Osteocyte (in vitro differentiated cells): Measurements from ENCODE around the gene GPR152. TPM values are rescaled to one million over a fixed set of nuclear protein-coding genes. Genes with fewer than 3 reads are reported as not detected.
"Not testable (repeated sequence)": the region's sequence is repeated elsewhere in the genome, so short reads cannot be mapped to it uniquely, and the experiment has no call there.

Source experiments
- DNase-seq: peaks from one replicate; pipeline ENCODE4 v3.0.0; 2021; ENCODE audit warnings: mixed read lengths; ENCODE audit not compliant: unreplicated experiment; ENCODE audit errors: extremely low spot score
- H3K27ac Mint-ChIP-seq: one replicate; pipeline ENCODE4 v1.8.0; 2021; ENCODE audit warnings: mild to moderate bottlenecking, mixed read lengths; ENCODE audit not compliant: unreplicated experiment
- H3K27me3 Mint-ChIP-seq: one replicate; pipeline ENCODE4 v1.8.0; 2021; ENCODE audit warnings: mixed read lengths; ENCODE audit not compliant: unreplicated experiment
- H3K36me3 Mint-ChIP-seq: one replicate; pipeline ENCODE4 v1.8.0; 2021; ENCODE audit warnings: mixed read lengths; ENCODE audit not compliant: unreplicated experiment
- H3K4me1 Mint-ChIP-seq: one replicate; pipeline ENCODE4 v1.8.0; 2021; ENCODE audit warnings: mixed read lengths; ENCODE audit not compliant: unreplicated experiment
- H3K4me3 Mint-ChIP-seq: one replicate; pipeline ENCODE4 v1.8.0; 2021; ENCODE audit warnings: mild to moderate bottlenecking, moderate library complexity, mixed read lengths; ENCODE audit not compliant: unreplicated experiment
- H3K9me3 Mint-ChIP-seq: one replicate; pipeline ENCODE4 v1.8.0; 2021; ENCODE audit warnings: mixed read lengths; ENCODE audit not compliant: unreplicated experiment
- CTCF ChIP-seq: fragments of 200-600 bp; sonication (generic); IDR thresholded peaks from 2 replicates; pipeline ENCODE4 v1.5.0; 2021; ENCODE audit warnings: antibody characterized with exemption, mild to moderate bottlenecking, moderate library complexity
- total RNA-seq: library from RNA; stranded (reverse); gene quantifications from 2 replicates; pipeline ENCODE4 v1.2.1, GENCODE V29; 2021

Gene GPR152
- total RNA-seq, 1 donor from 2014 or later = not detected

- H3K36me3 Mint-ChIP-seq = no peaks in the 10 kb centered on the region
- peaks cover under 1% of the 10 kb centered on the region for H3K27me3 Mint-ChIP-seq
- no peak for DNase-seq
- H3K9me3 Mint-ChIP-seq = no peaks in the 10 kb centered on the region
- H3K27ac Mint-ChIP-seq = peak overlapping the region; percentile 99
- TF ChIP-seq CTCF = no peak
- peak overlapping the region; percentile 90 for H3K4me3 Mint-ChIP-seq
- H3K4me1 Mint-ChIP-seq = peaks cover 35% of the 10 kb centered on the region
These were observed 29.8 kb upstream of the GPR152 start for GRCh38 chr11:67482275-67482826.

GRCh38 chr11:67477344-67478050 is 25.0 kb upstream of the GPR152 start:
- H3K4me1 Mint-ChIP-seq, H3K9me3 Mint-ChIP-seq, DNase-seq, H3K36me3 Mint-ChIP-seq, H3K27ac Mint-ChIP-seq, H3K27me3 Mint-ChIP-seq, H3K4me3 Mint-ChIP-seq: not testable (repeated sequence)

- not testable (repeated sequence) for H3K36me3 Mint-ChIP-seq
These were observed 24.2 kb upstream of the GPR152 start for GRCh38 chr11:67476692-67477091.

GRCh38 chr11:67472882-67473281 is 20.4 kb upstream of the GPR152 start:
- Mint-ChIP-seq H3K27me3 (peaks cover 2% of the 10 kb centered on the region), H3K9me3 (no peaks in the 10 kb centered on the region), H3K36me3 (no peaks in the 10 kb centered on the region), H3K4me1 (peaks cover 13% of the 10 kb centered on the region), H3K4me3 (no peak overlapping the region), H3K27ac (no peak overlapping the region)
- TF ChIP-seq CTCF = no peak
- no peak for DNase-seq

More at GRCh38 chr11:67476692-67477091, 24.2 kb upstream of the GPR152 start:
- H3K4me3 Mint-ChIP-seq, H3K27ac Mint-ChIP-seq, DNase-seq, H3K27me3 Mint-ChIP-seq, H3K9me3 Mint-ChIP-seq, H3K4me1 Mint-ChIP-seq: not testable (repeated sequence)

- Mint-ChIP-seq H3K9me3 (no peaks in the 10 kb centered on the region), H3K4me3 (peak overlapping the region; percentile 74), H3K36me3 (no peaks in the 10 kb centered on the region), H3K27ac (no peak overlapping the region), H3K27me3 (no peaks in the 10 kb centered on the region), H3K4me1 (peaks cover 21% of the 10 kb centered on the region)
- no peak for TF ChIP-seq CTCF
- no peak for DNase-seq
These were observed 17.9 kb upstream of the GPR152 start for GRCh38 chr11:67470337-67471002.

GRCh38 chr11:67469508-67469811 is 16.9 kb upstream of the GPR152 start:
- Mint-ChIP-seq H3K4me3 (peak overlapping the region; percentile 74), H3K9me3 (no peaks in the 10 kb centered on the region), H3K27ac (peak overlapping the region; percentile 73), H3K27me3 (no peaks in the 10 kb centered on the region), H3K36me3 (no peaks in the 10 kb centered on the region), H3K4me1 (peaks cover 27% of the 10 kb centered on the region)
- DNase-seq = no peak
- no peak for TF ChIP-seq CTCF
